HG02981 (cell line): ENCODE data around the gene CA9.

ENCODE experiments used
- ATAC-seq: cut with Tn5 transposase; IDR thresholded peaks from one replicate; pipeline ENCODE4 v1.9.1; 2021; ENCODE audit warnings: mild to moderate bottlenecking, moderate library complexity; ENCODE audit not compliant: unreplicated experiment

The CA9 gene

DNA sequence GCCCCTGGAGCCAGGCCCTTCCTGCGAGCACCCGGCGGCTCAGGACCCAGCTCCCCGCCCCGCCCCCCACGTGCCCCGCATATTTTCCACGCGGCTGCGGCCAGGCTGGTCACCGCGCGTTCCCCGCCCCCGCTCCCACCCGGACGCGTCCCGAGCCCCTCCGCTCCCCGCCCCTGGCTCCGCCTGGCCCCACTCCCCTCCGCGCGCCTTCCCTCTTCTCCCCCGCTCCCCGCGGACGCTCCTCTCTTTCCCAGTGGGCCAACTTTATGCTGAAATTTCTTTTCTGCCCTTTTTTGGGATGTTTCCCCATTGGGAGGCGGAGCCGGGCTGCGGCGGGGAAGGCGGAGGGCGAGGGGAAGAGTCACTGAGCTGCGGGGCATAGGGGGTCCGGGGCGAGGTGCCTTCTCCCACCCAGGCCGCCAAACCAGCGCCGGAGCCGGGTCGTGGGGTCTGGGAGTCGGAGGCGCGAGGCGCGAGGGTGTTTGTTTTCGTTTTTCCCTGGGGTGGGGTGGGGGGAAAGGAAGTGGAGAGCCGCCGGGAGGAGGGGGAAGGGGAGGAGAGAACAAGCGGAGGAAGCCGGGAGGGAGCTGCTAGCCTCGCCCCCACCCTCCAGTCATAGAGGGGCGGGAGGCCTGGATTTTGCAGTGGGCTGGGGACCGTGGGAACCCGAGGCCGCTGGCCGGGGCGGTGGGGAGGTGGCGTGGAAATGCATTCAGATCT lies 17.0 kb downstream of the CA9 start:
- ATAC-seq, result no peak

DNA sequence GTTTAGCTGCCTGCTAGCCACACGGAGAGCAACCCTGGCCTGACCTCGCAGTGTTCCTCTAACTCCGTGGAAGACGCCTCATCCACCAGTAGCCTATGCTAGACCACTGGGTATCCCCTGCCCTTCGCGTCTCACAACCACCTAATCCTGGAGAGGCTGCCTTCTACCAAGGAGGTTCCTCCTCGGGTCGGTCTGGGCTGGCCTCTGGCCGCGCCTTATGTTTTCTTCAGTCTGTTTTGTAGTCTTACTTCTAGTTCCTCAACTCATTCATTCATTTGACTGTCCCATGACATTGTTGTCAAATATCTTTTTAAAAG lies 17.6 kb downstream of the CA9 start:
- ATAC-seq, result no peak

DNA sequence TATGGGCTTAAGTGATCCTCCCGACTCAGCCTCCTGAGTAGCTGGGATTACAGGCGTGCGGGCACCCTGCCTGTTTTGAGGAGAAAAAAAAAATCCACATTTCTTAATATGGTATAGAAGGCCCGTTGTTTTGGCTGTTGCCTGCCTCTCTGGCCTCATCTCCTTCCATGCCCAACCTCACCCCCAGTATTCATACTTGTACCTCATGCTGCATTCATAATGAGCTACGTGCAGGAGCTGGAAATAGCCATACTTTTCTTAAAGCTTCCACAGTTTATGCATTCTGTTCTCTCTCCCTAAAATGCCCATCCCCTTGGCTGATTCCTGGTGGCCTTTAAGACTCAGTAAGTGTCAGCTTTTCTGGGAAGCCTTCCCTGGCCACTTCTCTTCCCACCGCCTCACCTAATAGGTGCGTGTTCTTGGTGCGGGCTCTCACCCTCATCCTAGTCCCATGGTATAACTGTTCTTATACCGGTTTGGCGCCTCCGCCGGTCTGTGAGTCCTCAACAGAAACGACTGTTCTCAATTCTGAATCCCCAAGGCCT lies 18.1 kb downstream of the CA9 start:
- no peak for ATAC-seq

DNA sequence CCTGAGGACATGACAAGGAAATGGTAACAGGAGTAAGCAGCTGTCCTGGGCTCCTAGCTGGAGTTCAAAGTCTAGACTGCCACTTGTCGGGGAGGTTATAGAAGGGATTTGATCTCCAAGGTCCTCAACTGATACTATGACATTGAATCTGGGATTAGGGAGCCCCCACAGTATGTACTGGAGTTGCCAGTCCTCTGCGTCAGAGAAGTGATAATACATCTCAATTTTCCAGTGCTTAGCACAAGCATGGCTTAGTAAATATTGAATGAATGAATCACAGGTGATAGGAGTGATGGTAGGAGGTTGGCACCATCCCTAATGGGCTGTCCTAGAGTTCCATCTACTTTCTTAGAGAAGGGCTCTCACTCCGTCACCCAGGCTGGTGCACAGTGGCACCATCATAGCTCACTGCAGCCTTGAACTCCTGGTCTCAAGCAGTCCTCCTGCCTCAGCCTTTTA lies 22.2 kb downstream of the CA9 start:
- ATAC-seq, result no peak

DNA sequence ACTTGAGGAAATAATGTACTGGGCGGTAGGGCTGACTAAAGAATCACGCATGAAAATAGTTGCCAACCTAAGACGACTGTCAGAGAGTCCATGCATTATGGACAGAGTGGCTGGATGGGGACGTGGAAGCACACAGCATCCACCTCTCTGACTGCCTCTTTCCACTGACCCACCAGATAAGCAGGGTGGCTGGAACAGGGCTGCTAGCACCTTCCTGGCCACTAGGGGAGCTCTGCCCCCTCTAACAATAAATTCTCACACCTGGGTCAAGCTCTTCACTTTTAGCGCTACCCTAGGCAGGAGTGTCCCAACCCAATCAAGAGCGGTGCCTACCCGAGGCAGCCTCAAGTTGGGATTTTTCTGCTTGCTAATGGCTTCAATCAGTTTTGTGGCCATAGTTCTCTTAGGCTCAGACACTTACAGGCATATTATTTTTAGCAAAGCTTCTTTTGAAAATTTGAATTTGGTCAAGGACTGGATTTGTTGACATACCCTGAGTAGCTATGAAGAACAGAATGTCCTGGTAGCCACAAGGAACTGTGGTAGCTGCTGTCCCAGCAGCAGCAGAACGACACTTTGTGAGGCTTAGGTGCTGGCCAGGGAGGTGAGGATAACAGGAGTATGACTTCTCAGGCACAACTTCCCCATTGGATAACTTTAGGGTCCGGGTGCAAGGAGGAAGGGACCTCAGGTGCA lies 22.9 kb downstream of the CA9 start:
- peak; percentile 63 for ATAC-seq

DNA sequence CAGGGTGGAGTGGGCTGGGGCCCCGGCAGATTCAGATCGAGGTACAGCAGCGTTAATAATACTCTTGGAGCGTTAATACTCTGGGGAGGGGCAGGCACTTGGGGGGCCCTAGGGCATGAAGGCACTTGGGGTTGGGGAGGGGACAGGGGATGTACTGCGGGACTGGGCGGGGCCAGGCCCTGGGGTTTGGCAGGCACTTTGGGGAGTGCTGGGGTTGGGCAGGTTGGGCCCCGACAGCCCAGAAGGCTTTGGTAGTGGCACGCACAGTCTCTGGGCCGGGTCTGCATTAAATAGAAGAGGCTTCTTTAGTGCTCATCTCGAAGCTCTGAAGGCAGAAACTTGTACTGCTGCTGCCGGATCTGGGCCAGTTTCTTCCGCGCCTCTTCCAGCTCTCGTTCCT lies 23.8 kb downstream of the CA9 start:
- no peak for ATAC-seq

DNA sequence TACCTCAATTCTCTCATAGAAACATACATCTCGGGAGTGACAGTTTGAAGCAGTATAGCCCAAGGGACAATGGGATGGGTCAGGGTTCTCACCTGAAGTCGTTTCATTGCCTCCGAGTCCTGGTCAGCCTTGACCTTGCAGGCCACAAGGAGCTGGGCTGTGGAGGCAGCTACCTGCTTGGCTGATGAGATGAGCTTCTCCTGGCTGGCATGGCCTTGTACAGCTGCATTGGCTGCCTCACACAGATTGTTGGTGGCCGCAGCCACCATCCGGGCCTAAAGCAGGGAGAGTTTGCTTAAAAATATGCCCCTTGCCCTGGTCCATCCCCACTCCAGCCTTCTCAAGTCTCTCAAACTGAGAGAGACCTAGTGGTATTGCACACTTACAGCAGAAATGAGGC lies 24.5 kb downstream of the CA9 start:
- ATAC-seq, result no peak

DNA sequence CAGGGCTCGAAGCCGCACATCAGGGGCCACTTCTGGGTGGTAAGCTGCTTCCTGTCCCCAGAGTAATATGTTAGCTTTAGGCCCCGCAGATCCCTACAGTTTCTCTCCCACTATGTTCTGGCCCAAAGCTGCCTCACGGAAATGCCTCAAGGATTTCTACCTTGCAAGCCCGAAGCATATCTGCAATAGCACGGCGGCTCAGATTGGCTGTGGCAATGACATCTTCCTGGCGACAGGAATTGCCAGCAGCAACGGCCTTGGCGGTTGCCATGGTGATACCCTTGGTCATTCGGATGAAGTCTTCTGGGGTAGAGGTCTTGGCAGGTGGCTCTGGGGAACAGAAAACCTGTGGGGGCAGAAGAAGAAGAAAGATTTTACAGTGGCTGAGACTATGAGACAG lies 26.3 kb downstream of the CA9 start:
- ATAC-seq, result no peak

DNA sequence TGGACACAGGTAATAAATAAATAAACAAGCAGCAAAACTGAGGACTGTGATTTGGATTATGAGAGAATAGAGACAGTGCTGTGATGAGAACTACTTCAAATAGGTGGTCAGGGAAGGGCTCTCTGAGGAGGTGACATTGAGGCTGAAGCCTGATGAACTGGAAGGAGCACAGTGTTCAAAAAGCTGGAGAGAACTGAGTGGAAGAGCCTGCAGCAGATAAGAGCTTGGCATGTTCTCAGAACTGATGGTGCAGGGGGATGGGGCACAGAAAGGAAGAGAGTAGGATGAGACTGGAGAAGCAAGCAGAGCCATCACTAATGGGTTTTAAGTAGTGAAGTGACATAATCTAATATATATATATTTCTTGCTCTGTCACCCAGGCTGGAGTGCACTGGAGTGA lies 27.2 kb downstream of the CA9 start:
- no peak for ATAC-seq

DNA sequence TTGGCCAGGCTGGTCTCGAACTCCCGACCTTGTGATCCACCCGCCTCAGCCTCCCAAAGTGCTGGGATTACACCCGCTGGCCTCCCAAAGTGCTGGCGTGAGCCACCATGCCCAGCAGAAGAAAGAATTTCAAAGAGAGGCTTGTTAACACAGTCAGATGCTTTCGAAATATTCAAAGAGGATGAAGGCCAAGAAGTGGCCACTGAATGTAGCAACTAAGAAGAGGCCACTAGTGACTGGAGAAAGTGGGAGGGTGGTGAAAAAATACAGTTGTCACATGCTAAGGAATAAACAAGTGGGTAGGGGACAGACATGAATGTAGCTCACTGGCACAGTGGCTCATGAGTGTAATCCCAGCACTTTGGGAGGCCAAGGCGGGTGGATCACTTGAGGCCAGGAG lies 29.0 kb downstream of the CA9 start:
- ATAC-seq, result no peak

DNA sequence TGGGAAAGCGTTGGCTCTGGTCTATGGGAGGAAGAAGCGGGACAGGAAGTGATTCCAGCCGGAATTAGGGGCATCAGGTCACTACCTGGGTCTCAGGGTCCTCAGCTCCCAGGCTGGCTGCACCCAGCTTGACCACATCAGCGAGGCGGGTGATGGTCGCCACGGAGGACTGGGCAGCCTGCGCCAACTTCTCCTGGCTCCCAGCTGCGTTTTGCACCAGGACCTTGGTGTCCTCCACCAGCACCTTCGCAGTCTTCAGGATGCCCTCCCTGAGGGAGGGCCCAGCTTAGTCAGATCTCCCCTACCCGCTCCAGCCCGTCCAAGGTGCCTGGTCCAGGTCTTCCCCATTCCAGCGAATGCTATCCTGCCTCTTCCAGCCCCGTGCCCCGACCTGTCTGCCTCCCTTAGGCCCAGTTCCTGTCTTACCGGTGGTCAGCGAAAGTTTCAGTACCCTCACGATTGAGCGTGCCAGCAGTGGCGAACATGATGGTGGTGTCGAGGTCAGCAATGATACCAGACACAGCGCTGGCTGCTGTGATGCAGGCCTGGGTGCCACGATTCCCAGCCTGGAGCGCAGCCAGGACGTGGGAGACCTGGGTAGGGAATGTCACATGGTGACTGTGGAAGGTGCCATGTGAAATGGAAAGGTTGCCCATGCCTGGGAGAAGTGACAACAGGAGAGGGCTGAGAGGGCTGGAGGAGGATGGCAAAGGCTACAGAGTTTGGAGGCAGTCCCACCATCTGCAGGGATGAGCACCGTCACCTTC lies 30.4 kb downstream of the CA9 start:
- no peak for ATAC-seq

DNA sequence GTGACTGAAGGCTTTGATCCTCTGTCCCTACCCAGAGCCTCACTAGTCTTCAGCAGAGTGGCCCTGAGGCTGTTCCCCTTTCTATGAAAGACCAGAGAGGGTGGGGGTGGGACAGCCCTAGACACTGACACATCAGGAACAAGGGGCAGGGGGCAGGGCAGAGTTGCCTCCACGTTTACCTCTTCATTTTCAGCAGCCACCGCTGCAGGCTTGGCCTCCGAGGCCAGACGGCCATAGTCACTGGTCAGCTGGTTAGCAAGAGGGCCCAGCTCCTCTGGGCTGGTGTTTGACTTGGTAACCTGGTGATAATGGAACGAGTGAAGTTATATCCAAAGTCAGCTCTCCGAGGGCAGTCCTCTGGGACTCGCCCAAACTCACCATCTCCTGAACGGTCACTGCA lies 31.6 kb downstream of the CA9 start:
- ATAC-seq, result no peak

DNA sequence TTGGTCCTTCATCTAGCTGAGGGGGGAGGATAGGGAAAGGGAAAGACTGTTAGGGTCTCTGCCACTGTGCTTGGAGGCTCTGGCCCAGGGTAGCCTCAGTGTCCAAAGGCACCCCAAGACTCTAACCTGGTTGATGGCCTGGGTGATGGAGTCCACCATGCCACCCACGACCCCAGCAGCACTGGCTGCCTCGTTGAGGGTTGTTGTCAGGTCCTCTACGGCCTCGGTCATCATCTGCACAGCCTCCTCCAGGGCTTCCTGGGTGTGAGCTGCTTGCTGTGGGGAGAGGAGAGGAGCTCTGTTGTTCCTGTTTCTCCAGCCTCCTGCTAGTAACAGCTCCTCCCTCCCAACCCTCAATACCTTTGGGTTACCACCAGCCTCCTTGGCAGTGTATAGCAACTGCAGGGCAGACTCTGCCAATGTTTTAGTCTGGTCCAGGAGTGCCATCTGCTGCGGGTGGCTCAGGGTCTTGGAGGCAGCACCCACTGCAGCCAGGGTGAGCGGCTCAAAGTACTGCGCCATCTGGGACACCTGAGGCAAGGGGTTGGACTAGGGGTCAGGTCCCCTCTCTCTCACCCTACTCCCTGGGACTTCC lies 32.2 kb downstream of the CA9 start:
- no peak for ATAC-seq

DNA sequence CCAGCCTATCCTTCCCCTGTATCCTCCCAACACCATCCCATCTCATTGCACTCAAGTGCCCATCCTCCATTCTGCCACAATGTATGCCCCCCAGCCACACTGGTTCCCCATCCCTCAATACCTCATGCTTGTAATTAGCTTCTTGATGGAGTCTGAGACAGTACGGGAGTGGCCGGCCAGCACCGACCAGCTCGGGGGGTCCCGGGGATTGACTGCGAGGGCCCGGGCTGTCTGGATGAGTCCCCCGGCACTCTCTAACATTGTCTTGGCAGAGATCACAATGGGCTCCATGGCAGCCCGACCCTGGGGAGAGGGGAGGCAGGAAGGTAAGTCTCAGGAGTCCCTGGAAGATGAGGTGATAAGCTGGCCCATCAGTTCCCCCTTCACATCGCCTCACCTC lies 33.2 kb downstream of the CA9 start:
- no peak for ATAC-seq

DNA sequence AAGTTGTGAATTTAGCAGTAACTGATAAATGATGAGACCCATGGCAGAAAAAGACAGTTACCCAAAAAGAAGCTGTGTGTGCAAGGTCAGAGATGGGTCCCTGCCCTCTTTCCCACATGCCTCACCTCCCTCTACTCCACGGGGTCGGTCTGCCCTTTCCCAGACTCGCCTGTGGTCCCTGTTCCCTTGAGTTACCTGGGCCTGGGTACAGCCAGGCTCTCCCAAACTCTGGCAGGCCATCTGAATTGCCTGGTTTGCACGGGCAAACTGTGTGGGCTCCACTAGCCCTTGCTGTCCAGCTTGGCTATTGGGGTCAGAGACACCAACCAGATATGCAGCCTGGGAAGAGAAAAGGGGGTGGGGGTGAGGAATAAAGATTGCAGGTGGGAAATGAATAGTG lies 34.4 kb downstream of the CA9 start:
- no peak for ATAC-seq

DNA sequence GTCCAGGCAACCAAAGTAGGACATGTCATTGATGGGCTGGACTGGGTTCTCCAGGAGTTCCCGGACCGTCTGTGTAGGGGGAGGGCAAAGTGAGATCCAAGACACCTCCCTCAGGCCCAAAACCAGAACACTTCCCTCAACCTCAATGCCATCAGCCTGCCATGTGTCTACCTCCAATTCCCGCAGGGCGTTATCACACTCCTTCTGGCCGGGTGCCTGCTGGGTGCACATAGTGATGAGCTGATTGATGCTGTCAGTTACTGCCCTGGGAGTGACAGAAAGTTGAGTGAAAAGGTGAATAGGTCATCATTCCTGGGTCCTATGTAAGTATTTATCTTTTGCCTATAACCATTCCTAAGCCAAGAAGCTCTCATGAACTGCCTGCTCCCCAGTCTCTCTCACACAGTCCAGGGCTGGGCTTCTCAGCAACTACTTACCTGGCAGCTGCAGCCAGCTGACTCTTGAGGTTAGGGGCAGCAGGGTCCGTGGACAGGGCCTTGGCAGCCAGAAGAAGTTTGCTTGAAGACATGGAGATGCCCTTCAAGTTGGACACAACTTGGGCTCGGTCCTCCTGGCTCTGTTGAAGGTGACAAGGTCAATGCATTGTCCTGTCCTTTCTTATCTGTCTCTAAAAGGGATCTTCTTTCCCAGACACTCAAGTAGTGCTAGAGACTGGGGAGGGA lies 37.2 kb downstream of the CA9 start:
- no peak for ATAC-seq

DNA sequence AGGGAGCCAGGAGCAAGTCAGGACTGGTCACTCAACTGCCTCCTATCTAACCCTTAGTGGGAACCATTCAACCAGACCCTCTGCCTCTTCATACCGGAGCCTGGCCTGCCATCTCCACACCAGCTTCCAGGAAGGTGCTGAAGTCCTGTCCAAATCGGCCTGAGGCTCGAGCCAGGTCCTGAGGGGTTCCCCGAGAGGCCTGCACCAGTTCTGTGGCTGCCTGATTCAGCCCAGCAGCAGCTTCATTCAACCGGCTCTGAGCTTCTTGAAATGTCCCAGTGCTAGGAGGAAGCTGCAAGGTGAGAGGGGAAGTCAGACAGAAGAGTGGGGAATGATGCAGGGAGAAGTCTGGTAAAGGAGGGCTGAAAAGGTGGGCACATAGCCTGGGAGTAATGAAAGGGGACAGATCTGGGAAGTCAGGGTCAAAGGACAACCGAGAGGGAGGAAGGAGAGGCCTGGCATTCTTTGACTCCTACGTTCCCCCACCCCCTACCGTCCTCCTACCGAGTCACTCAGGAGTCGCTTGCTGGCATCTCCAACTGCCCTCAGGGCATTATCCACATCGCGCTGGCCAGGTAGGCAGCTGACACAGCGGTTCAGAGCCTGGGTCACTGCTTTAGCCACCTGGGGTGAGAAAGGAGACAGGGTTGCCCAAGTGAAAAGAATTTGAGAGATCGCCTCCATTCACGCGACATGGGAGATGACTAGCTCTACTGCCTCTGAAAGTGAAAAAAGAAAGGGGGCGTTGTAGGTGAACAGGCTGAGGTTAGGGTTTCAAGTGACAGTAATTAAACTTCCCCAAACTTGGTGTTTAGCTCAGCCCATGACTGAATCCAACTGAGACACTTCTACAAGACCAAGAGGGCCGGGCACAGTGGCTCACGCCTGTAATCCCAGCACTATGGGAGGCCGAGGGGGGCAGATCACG lies 38.0 kb downstream of the CA9 start:
- ATAC-seq, result no peak

DNA sequence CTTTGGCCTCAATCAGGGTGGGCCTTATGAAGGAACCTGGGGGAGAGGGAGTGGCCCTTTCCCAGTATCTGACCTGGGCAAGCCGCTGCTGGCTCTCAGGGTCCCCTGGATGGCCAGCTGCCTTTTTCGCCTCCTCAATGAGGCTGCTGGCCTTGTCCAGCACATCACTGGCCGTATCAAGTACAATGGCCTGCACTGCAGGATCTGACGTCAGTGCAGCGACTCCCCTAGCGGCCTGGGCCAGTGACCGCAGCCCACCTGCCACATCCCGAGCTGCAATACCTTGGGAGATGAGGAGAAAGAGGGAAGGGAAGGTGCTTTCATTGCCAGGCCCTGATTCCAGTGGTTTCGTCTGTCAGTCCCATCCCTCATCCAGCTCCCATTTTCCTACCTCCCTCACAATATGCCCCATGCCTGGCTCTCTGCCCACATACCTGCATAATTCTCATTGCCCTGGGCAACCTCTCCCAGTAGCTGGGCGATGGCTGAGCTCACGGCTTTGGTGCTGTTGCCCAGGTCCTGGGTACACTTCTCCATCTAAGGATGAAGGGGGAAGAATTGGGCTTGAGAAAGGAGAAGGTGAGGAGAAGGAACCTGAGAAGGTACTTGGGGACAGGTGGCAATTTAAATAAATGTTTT lies 39.2 kb downstream of the CA9 start:
- no peak for ATAC-seq

DNA sequence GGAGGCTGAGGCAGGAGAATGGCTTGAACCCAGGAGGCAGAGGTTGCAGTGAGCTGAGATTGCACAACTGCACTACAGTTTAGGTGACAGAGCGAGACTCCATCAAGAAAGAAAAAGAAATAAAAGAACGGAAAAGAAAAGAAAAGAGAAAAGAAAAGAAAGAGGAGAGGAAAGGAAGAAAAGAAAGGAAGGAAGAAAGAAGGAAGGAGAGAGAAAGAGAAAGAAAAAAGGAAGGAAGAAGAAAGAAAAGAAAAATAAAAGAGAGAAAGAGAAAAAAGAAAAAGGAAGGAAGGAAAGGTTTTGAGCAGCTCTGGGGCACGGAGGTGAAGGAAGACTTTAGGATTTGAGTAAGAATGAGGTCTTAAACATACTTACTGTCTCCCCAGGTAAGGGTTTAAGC lies 39.9 kb downstream of the CA9 start:
- no peak for ATAC-seq
